Measurements from ENCODE around the gene TTC28. TPM values are rescaled to one million over a fixed set of nuclear protein-coding genes. Genes with fewer than 3 reads are reported as not detected.

TTC28 gene
- total RNA-seq, 1 donor from 2014 or later: 7.9 TPM

DNA sequence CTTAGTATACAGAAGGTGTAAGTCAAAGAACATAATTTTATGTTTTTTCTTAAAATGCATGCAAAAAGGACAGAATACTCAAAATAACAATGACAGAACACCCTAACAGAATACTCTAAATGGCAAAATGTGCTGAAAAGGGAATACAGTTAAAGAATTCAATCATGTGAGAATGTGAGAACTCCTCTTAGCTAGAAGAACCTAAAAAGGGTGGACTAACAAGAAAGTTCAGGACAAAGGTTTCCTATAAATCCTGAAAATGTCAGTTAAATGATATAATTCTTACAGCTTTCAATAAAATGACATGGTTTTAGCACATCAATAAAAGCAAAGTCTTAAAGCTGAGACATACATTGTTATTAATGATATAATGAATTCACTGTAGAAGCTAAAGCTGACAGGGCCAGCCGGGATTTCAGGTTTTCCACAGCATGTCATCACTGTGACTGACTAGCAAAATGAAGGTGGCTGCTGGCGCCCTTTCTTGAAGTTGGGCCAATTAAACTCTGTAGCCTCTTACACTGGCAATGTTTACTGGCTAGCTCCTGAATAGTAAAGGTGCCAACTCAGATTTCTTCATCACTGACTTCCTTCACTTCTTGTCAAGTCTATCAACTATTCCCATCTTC is 244.4 kb downstream of the TTC28 start:
- H3K36me3 Mint-ChIP-seq (ENCODE audit: low read depth): no peaks in the 10 kb centered on the region
- no peak overlapping the region for H3K4me3 Mint-ChIP-seq
- ChIA-PET POLR2A (no interaction called here), CTCF (no interaction called here)
- H3K4me1 Mint-ChIP-seq: no peaks in the 10 kb centered on the region
- H3K9me3 Mint-ChIP-seq: no peaks in the 10 kb centered on the region
- no peak overlapping the region for H3K27ac Mint-ChIP-seq
- H3K27me3 Mint-ChIP-seq: peaks cover 8% of the 10 kb centered on the region
- no peak for TF ChIP-seq CTCF (IDR thresholded peaks at IDR 0.05)
- intact Hi-C loops (cut with micrococcal nuclease): no loop called here
- DNase-seq: no peak
- ATAC-seq (ENCODE audit: low read depth): no peak

DNA sequence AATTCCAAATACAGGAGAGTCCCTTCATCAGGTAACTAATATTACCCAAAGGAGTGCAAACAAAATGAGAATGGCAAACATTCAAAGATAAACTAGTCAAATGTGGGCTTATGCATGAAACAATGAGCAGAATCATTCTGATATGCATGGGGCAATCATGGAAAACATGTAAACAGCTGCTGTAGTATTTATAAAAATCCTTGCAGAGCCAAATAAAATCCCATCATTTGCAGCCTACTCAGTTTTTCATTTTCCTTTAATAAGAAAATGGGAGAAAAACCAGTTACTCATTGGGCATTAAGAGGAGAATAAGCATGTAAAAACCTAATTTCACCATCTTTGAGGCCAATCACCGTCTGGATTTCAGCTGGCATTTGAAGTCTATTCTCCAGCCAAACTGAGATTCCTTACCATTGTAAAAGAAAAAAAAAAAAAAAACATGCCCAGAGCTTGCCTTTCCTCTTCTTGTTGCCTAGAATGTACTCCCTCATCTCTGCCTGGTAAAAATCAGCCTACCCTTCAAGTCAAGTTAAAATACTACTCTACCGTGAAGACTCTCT is 249.1 kb downstream of the TTC28 start:
- CTCF ChIA-PET: no interaction called here
- H3K36me3 Mint-ChIP-seq (ENCODE audit: low read depth): no peaks in the 10 kb centered on the region

GRCh38 chr22:28429711-28430110 is 249.9 kb downstream of the TTC28 start:
- CTCF ChIA-PET: no interaction called here
- H3K27me3 Mint-ChIP-seq: peaks cover 3% of the 10 kb centered on the region
- H3K36me3 Mint-ChIP-seq (ENCODE audit: low read depth): no peaks in the 10 kb centered on the region
- DNase-seq: no peak
- TF ChIP-seq CTCF (IDR thresholded peaks at IDR 0.05): no peak
- H3K4me1 Mint-ChIP-seq: no peaks in the 10 kb centered on the region
- intact Hi-C loops (cut with micrococcal nuclease): no loop called here
- ATAC-seq (ENCODE audit: low read depth): no peak
- no peaks in the 10 kb centered on the region for H3K9me3 Mint-ChIP-seq
- POLR2A ChIA-PET: no interaction called here
- H3K4me3 Mint-ChIP-seq: no peak overlapping the region
- no peak overlapping the region for H3K27ac Mint-ChIP-seq

More for the DNA sequence above, 249.1 kb downstream of the TTC28 start:
- no peak for TF ChIP-seq CTCF (IDR thresholded peaks at IDR 0.05)
- H3K4me3 Mint-ChIP-seq: no peak overlapping the region
- no peaks in the 10 kb centered on the region for H3K9me3 Mint-ChIP-seq
- H3K27ac Mint-ChIP-seq: no peak overlapping the region
- intact Hi-C loops (cut with micrococcal nuclease): no loop called here
- no peaks in the 10 kb centered on the region for H3K4me1 Mint-ChIP-seq
- POLR2A ChIA-PET: no interaction called here
- no peak for DNase-seq
- peaks cover 3% of the 10 kb centered on the region for H3K27me3 Mint-ChIP-seq
- no peak for ATAC-seq (ENCODE audit: low read depth)

- Mint-ChIP-seq H3K27me3 (peaks cover 3% of the 10 kb centered on the region), H3K4me1 (no peaks in the 10 kb centered on the region), H3K27ac (no peak overlapping the region), H3K9me3 (no peaks in the 10 kb centered on the region), H3K4me3 (no peak overlapping the region), H3K36me3 (ENCODE audit: low read depth) (no peaks in the 10 kb centered on the region)
- no peak for ATAC-seq (ENCODE audit: low read depth)
- TF ChIP-seq CTCF (IDR thresholded peaks at IDR 0.05): no peak
- intact Hi-C loops (cut with micrococcal nuclease): no loop called here
- DNase-seq: no peak
- POLR2A ChIA-PET: no interaction called here
- CTCF ChIA-PET: no interaction called here
These were observed 251.4 kb downstream of the TTC28 start for GRCh38 chr22:28428271-28428670.

DNA sequence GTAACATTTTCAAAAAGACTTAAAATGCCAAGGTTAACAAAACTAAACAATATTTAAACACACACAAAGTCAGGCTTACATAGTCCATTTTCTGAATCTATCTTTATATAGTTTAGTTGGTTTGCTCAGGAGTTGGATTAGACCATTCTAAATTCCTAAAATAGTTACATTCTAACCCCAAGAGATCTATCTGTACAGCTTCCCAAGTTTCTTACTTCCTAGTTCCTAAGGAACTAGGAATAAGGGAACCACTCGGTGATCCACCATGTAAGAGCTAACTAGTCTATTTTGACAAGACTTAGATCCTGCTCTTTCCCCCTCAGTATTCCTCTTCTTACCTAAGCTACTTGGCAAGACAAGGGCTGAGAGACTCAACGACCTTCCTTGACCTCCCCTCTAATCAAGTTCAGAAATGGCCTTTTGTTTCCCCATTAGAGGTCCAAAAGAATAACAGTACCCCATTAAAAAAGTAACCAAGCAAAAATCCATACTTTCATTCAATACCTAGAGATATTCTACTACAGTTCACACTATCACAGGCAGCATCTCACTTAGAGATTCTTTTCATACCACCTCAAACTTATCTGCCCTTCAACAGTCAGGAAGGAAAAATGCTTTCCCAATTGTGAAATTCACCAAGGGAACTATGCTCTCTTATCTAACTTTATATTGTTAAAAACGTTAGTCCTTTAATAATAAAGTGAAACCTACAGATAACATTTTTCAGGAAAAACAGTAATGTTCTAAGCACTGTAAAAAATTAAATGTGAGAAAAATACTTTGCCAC is 253.1 kb downstream of the TTC28 start:
- no peak overlapping the region for H3K4me3 Mint-ChIP-seq
- CTCF ChIA-PET: no interaction called here
- no peak overlapping the region for H3K27ac Mint-ChIP-seq
- DNase-seq (no peak), ATAC-seq (ENCODE audit: low read depth) (no peak)
- H3K4me1 Mint-ChIP-seq: no peaks in the 10 kb centered on the region
- no peaks in the 10 kb centered on the region for H3K9me3 Mint-ChIP-seq
- intact Hi-C loops (cut with micrococcal nuclease): no loop called here
- no peaks in the 10 kb centered on the region for H3K36me3 Mint-ChIP-seq (ENCODE audit: low read depth)
- no peaks in the 10 kb centered on the region for H3K27me3 Mint-ChIP-seq
- POLR2A ChIA-PET: no interaction called here
- TF ChIP-seq CTCF (IDR thresholded peaks at IDR 0.05): no peak
